ENCODE results near the gene GLI1.
"Not testable (repeated sequence)": the region's sequence is repeated elsewhere in the genome, so short reads cannot be mapped to it uniquely, and the experiment has no call there.

GLI1 gene

GRCh38 chr12:57459750-57460467, at the start of gene GLI1:
Gene GLI1 (plus strand): TSS chr12:57459785. CDS start chr12:57463692, 3,907 bp downstream.
- Mint-ChIP-seq H3K27ac (peak within 1 kb of the TSS; percentile 95), H3K27me3 (peaks cover 43% of the 10 kb centered on the region), H3K4me3 (peak within 1 kb of the TSS; percentile 87), H3K4me1 (ENCODE audit: low read depth) (peaks cover 66% of the 10 kb centered on the region), H3K9me3 (no peaks in the 10 kb centered on the region), H3K36me3 (ENCODE audit: low read depth) (no peaks in the 10 kb centered on the region)
- intact Hi-C loops (cut with micrococcal nuclease), result loop anchor here (2.0 kb wide), 2 partner anchors 17 to 161 kb away; no protein-coding TSS in a partner anchor

GRCh38 chr12:57410534-57410933, 49.1 kb upstream of the GLI1 start:
- peaks cover 33% of the 10 kb centered on the region for H3K36me3 Mint-ChIP-seq (ENCODE audit: low read depth)
- H3K9me3 Mint-ChIP-seq, result no peaks in the 10 kb centered on the region
- no peaks in the 10 kb centered on the region for H3K27me3 Mint-ChIP-seq
- H3K27ac Mint-ChIP-seq, result no peak overlapping the region
- no peak overlapping the region for H3K4me3 Mint-ChIP-seq
- H3K4me1 Mint-ChIP-seq (ENCODE audit: low read depth), result peaks cover 10% of the 10 kb centered on the region
- intact Hi-C loops (cut with micrococcal nuclease), result no loop called here

- H3K4me3 Mint-ChIP-seq; intact Hi-C loops (cut with micrococcal nuclease); H3K27me3 Mint-ChIP-seq; H3K27ac Mint-ChIP-seq; H3K9me3 Mint-ChIP-seq: not testable (repeated sequence)
- H3K4me1 Mint-ChIP-seq (ENCODE audit: low read depth), result peaks cover 22% of the 10 kb centered on the region
- peaks cover 52% of the 10 kb centered on the region for H3K36me3 Mint-ChIP-seq (ENCODE audit: low read depth)
Observed at GRCh38 chr12:57414160-57414559, 45.4 kb upstream of the GLI1 start.

GRCh38 chr12:57415088-57415487, 44.5 kb upstream of the GLI1 start:
- no peak overlapping the region for H3K4me3 Mint-ChIP-seq
- no peaks in the 10 kb centered on the region for H3K27me3 Mint-ChIP-seq
- H3K4me1 Mint-ChIP-seq (ENCODE audit: low read depth), result peaks cover 24% of the 10 kb centered on the region
- H3K27ac Mint-ChIP-seq, result no peak overlapping the region
- peaks cover 61% of the 10 kb centered on the region for H3K36me3 Mint-ChIP-seq (ENCODE audit: low read depth)
- no peaks in the 10 kb centered on the region for H3K9me3 Mint-ChIP-seq
- intact Hi-C loops (cut with micrococcal nuclease), result no loop called here

GRCh38 chr12:57416039-57416996, 43.3 kb upstream of the GLI1 start:
- Mint-ChIP-seq H3K9me3 (no peaks in the 10 kb centered on the region), H3K27ac (no peak overlapping the region), H3K4me3 (no peak overlapping the region), H3K36me3 (ENCODE audit: low read depth) (peaks cover 72% of the 10 kb centered on the region), H3K27me3 (no peaks in the 10 kb centered on the region), H3K4me1 (ENCODE audit: low read depth) (peaks cover 29% of the 10 kb centered on the region)
- intact Hi-C loops (cut with micrococcal nuclease), result no loop called here

- Mint-ChIP-seq H3K4me3 (no peak overlapping the region), H3K27ac (no peak overlapping the region), H3K9me3 (no peaks in the 10 kb centered on the region), H3K27me3 (no peaks in the 10 kb centered on the region), H3K36me3 (ENCODE audit: low read depth) (peaks cover 75% of the 10 kb centered on the region), H3K4me1 (ENCODE audit: low read depth) (peaks cover 24% of the 10 kb centered on the region)
- intact Hi-C loops (cut with micrococcal nuclease), result no loop called here
Observed at GRCh38 chr12:57418255-57418654, 41.3 kb upstream of the GLI1 start.

GRCh38 chr12:57419495-57419894, 40.1 kb upstream of the GLI1 start:
- Mint-ChIP-seq H3K27me3 (no peaks in the 10 kb centered on the region), H3K27ac (no peak overlapping the region), H3K36me3 (ENCODE audit: low read depth) (peaks cover 75% of the 10 kb centered on the region), H3K9me3 (no peaks in the 10 kb centered on the region), H3K4me1 (ENCODE audit: low read depth) (peaks cover 24% of the 10 kb centered on the region), H3K4me3 (no peak overlapping the region)
- intact Hi-C loops (cut with micrococcal nuclease), result no loop called here

GRCh38 chr12:57420482-57420881, 39.1 kb upstream of the GLI1 start:
- H3K27ac Mint-ChIP-seq, result no peak overlapping the region
- H3K27me3 Mint-ChIP-seq, result no peaks in the 10 kb centered on the region
- peaks cover 24% of the 10 kb centered on the region for H3K4me1 Mint-ChIP-seq (ENCODE audit: low read depth)
- intact Hi-C loops (cut with micrococcal nuclease), result no loop called here
- H3K9me3 Mint-ChIP-seq, result no peaks in the 10 kb centered on the region
- peaks cover 77% of the 10 kb centered on the region for H3K36me3 Mint-ChIP-seq (ENCODE audit: low read depth)
- no peak overlapping the region for H3K4me3 Mint-ChIP-seq

GRCh38 chr12:57426948-57427347, 32.6 kb upstream of the GLI1 start:
- H3K27me3 Mint-ChIP-seq; H3K4me3 Mint-ChIP-seq; H3K9me3 Mint-ChIP-seq; intact Hi-C loops (cut with micrococcal nuclease); H3K27ac Mint-ChIP-seq: not testable (repeated sequence)
- Mint-ChIP-seq H3K4me1 (ENCODE audit: low read depth) (peaks cover 27% of the 10 kb centered on the region), H3K36me3 (ENCODE audit: low read depth) (peaks cover 44% of the 10 kb centered on the region)

- Mint-ChIP-seq H3K36me3 (ENCODE audit: low read depth) (peaks cover 24% of the 10 kb centered on the region), H3K27me3 (no peaks in the 10 kb centered on the region), H3K4me1 (ENCODE audit: low read depth) (peaks cover 27% of the 10 kb centered on the region), H3K27ac (peak overlapping the region; percentile 98), H3K9me3 (no peaks in the 10 kb centered on the region), H3K4me3 (peak overlapping the region; percentile 64)
- intact Hi-C loops (cut with micrococcal nuclease), result no loop called here
Observed at GRCh38 chr12:57428965-57429364, 30.6 kb upstream of the GLI1 start.

GRCh38 chr12:57429473-57430111, 30.0 kb upstream of the GLI1 start:
- H3K9me3 Mint-ChIP-seq, result no peaks in the 10 kb centered on the region
- H3K4me1 Mint-ChIP-seq (ENCODE audit: low read depth), result peaks cover 27% of the 10 kb centered on the region
- H3K36me3 Mint-ChIP-seq (ENCODE audit: low read depth), result peaks cover 18% of the 10 kb centered on the region
- peak overlapping the region; percentile 88 for H3K4me3 Mint-ChIP-seq
- intact Hi-C loops (cut with micrococcal nuclease), result no loop called here
- no peaks in the 10 kb centered on the region for H3K27me3 Mint-ChIP-seq
- peak overlapping the region; percentile 98 for H3K27ac Mint-ChIP-seq

- Mint-ChIP-seq H3K36me3 (ENCODE audit: low read depth) (peaks cover 14% of the 10 kb centered on the region), H3K4me3 (peak overlapping the region; percentile 88), H3K27me3 (no peaks in the 10 kb centered on the region), H3K27ac (peak overlapping the region; percentile 98), H3K4me1 (ENCODE audit: low read depth) (peaks cover 31% of the 10 kb centered on the region), H3K9me3 (no peaks in the 10 kb centered on the region)
- intact Hi-C loops (cut with micrococcal nuclease), result no loop called here
Observed at GRCh38 chr12:57430112-57430930, 29.3 kb upstream of the GLI1 start.

GRCh38 chr12:57430931-57431566, 28.5 kb upstream of the GLI1 start, which contains the start of gene R3HDM2:
Gene R3HDM2 (minus strand): TSS chr12:57431043. CDS start chr12:57310428, 120,615 bp downstream.
- intact Hi-C loops (cut with micrococcal nuclease), result no loop called here
- Mint-ChIP-seq H3K4me1 (ENCODE audit: low read depth) (peaks cover 34% of the 10 kb centered on the region), H3K27me3 (no peaks in the 10 kb centered on the region), H3K4me3 (peak within 1 kb of the TSS; percentile 88), H3K36me3 (ENCODE audit: low read depth) (peaks cover 7% of the 10 kb centered on the region), H3K9me3 (no peaks in the 10 kb centered on the region), H3K27ac (peak within 1 kb of the TSS; percentile 98)

Measured in dendritic cell treated with granulocyte-macrophage colony-stimulating factor and Interleukin-4, amounts not matched to agents 40 ng/mL and 50 ng/mL, for 4 days (primary cell).